RPMI7951 (cell line): ENCODE data around the gene RUFY3. TPM values are rescaled to one million over a fixed set of nuclear protein-coding genes. Genes with fewer than 3 reads are reported as not detected.
"Not testable (repeated sequence)": the region's sequence is repeated elsewhere in the genome, so short reads cannot be mapped to it uniquely, and the experiment has no call there.

Experiments
- DNase-seq: peaks from one replicate; pipeline ENCODE4 v3.0.0-alpha.2; 2012; ENCODE audit warnings: low read depth
- total RNA-seq: library from RNA; depleted of rRNA; stranded (reverse); fragments of >200 nt; shearing (Covaris generic); gene quantifications from 2 replicates; pipeline ENCODE4 v1.2.3, GENCODE V29; 2014; rRNA removed

The RUFY3 gene
- total RNA-seq, 1 experiment from 2014 or later = 16.0 TPM

- peak; percentile 26 for DNase-seq
These were observed 118.4 kb downstream of the RUFY3 start for GRCh38 chr4:70840137-70840536.

GRCh38 chr4:70840631-70841030 is 118.9 kb downstream of the RUFY3 start:
- not testable (repeated sequence) for DNase-seq

GRCh38 chr4:70841211-70841610 is 119.4 kb downstream of the RUFY3 start:
- DNase-seq = no peak

DNA sequence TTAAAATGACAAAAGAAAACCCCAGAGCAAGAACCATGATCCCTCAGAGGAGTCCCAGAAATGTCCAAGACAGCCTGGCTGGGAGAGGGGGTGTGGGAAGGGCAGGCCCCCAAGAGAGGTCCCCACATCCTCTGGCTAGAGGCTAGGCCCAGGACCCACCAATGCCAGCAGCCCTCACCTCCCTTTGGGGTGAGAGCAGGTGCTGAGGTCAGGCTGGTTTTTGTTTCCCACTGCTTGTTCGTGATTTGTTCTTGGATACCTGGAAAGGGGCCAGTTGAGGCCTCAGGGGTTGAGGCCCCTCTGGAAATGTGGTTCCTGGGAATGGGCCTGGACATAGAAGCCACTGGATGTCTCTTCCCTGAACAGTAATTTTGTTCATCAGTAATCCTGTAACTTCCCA is 120.2 kb downstream of the RUFY3 start:
- DNase-seq = no peak

DNA sequence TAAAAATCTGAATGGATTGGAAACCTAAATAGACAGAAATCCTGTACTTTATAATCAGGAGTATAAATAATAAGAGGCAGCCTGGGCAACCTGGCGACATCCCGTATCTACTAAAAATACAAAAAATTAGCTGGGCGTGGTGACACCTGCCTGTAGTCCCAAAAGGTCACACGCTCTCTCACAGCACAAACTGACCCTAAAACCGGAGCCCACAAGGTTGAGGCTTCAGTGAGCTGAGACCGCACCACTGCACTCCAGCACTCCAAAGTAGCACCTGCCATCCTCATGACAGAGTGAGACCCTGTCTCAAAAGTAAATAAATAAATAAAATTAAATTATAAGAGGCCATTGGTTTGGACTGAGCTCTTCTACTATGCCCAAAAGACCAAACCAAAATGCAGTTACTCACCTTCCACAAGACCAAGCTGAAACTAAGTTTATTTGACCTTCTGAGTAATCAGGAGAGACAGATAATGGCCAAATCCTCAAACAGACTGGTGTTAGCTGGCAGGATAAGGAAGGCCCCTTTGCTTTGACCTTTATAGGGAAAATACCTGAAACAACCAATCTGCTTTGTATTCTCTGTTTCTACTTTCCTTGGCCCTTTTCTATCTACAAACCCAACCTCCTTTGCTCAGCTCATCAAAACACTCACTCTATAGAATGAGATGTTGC is 121.1 kb downstream of the RUFY3 start:
- no peak for DNase-seq

GRCh38 chr4:70844180-70844579 is 122.4 kb downstream of the RUFY3 start:
- DNase-seq = no peak

- no peak for DNase-seq
These were observed 127.5 kb downstream of the RUFY3 start for GRCh38 chr4:70849291-70849690.

DNA sequence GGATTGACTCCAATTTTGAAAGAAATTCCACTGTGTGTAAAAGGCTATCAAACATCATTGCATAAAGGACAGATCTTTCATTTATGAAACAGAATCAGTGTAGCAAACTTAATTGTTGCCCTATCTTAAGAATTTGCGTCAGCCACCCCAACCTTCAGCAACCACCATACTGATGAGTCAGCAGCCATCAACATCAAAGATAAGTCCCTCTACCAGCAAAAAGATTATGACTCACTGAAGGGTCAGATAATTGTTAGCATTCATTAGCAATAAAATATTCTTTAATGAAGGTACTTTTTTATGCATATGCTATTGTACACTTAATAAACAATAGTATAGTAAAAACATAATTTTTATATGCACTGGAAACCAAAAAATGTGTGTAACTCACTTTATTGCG is 133.7 kb downstream of the RUFY3 start:
- DNase-seq = no peak

Other genes starting within 250 kb of the RUFY3 start
- gene MUC7, start 249.8 kb upstream of the RUFY3 start, total RNA-seq = not detected in 2 replicates
- not detected in 2 replicates for gene AMTN, start 203.4 kb upstream of the RUFY3 start, total RNA-seq
- not detected in 2 replicates for gene AMBN, start 129.7 kb upstream of the RUFY3 start, total RNA-seq
- not detected in 2 replicates for gene ENAM, start 93.2 kb upstream of the RUFY3 start, total RNA-seq
- not detected in 2 replicates for gene JCHAIN, start 55.5 kb upstream of the RUFY3 start, total RNA-seq
- 15.0 and 16.0 TPM in 2 replicates for gene UTP3, start 33.4 kb upstream of the RUFY3 start, total RNA-seq
- gene GRSF1, start 117.9 kb downstream of the RUFY3 start, total RNA-seq = 82.0 and 94.3 TPM in 2 replicates
- 6.7 and 7.4 TPM in 2 replicates for gene MOB1B, start 180.4 kb downstream of the RUFY3 start, total RNA-seq